HG02763 (cell line): ENCODE data around the gene ATP9A.
"Not testable (repeated sequence)": the region's sequence is repeated elsewhere in the genome, so short reads cannot be mapped to it uniquely, and the experiment has no call there.

Experiments used
- ATAC-seq: cut with Tn5 transposase; IDR thresholded peaks from one replicate; pipeline ENCODE4 v1.9.1; 2021; ENCODE audit warnings: mild to moderate bottlenecking, moderate library complexity; ENCODE audit not compliant: unreplicated experiment

Gene ATP9A

DNA sequence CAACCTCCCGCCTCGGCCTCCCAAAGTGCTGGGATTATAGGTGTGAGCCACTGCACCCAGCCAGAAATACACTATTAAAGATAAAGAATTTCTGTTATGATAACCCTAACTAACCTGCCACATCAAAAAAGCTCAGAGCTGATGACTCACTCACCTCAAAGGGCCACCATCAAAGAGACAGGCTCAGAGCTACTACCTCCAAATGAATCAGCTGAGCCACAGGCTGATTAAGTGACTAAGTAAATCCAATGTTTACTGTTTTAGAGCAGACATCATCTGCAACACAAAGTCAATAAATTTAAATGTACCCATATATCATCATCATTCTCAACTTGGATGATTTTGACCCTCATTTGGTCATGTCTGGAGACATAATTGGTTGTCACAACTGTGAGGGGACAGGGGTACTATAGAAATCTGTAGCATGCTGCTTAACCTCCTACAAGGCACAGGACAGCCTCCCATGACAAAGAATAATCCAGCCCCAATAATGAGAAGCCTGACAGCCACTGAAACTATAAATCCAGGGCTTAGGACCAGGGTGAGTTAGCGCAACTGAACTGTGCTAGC lies 106.5 kb downstream of the ATP9A start:
- ATAC-seq: no peak

DNA sequence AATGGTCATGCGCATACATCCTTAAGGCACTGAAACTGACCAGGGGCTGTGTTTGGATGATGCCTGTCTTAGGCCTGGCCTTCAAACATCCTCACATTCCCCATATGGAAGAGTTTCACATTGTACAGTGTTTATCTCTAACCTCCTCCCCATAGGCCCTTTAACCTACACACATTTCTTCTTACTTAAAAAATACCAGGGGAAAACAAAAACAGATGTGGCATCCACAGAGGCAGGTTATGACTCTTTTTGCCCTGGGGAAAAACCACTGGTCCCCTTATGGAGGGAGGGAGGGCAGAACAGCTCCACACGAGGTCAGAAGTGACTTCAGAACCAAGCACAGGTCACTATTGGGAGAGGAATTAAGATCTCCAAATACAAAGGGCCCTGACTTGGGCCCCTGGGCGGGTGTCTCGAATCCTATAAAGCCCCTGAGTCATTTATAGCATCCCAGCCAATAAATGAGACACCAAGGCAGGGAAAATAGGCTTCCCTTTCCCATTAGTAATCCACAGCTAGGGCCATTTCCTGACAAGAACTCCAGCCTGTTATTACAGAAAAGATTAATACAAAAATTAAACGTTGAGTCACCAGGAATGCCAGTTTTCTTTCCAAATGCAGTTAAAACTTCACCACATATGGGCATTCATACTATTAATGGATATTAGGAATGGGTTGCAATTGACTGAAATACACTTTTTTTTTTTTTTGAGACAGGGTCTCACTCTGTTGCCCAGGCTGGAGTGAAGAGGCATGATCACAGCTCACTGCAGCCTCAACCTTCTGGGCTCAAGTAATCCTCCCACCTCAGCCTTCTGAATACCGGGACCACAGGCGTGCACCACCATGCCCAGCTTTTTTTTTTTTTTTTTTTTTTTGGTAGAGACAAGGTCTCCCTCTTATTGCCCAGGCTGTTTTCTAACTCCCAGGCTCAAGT lies 107.2 kb downstream of the ATP9A start:
- ATAC-seq: no peak

DNA sequence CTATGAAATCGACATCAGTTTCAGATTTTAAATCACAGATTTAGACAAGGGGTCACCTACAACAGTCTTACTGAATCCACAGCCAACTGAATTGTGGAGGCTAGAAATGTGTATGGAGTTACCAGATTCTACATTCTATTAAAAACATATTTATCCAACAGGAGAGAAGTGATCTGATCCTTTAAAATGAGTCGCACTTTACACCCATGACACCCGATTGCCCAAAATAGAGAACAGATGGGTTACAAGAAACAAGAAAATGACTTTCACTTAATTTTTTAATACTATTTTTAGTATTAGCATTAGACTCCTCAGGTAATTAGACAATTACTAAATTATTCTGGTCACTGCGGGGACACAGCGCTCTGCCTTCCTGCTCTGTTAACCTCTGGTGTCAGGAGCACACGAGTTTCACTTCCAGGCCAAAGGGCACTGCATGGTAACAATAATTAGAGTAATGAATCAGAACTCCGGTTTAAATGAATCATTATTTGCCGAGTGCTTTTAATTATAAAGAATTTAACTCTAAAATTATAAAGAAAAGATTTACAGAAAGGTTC lies 108.6 kb downstream of the ATP9A start:
- ATAC-seq: no peak

DNA sequence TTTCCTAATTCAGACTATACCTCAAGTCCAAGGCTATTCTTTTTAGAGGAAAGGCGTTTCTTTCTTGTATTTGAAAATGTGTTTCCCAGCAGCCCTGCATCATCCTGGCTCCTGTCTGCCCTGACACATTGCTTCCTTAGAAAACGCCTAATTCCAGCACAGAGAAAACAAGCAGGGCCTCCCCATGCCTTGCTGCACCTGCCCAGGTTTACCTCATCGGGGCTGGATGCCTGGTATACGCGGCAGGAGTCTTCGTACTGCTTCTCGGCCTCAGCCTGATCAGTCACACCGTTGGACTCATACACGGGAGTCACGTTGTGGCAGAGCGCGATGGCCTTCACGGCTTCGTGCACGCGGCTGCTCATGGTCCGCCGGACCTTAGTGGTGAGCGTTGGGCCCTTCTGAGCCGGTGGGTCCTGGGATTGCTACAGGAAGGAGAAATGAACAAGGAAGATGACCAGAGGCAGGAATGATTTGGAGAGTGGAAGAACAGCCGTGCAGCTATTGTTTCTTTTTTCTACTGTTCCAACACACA lies 111.4 kb downstream of the ATP9A start:
- no peak for ATAC-seq

DNA sequence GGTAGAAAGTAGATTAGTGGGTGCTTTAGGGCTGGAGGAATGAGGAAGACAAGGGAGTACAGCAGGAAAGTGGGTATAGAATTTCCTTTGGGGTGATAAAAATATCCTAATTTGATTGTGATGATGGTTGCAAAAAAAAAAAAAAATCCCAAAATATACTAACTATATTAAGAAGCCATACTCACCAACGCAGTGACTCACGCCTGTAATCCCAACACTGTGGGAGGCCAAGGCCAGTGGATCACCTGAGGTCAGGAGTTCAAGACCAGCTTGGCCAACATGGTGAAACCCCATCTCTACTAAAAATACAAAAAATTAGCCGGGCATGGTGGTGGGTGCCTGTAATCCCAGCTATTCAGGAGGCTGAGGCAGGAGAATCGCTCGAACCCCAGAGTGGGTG lies 112.1 kb downstream of the ATP9A start:
- ATAC-seq: not testable (repeated sequence)

DNA sequence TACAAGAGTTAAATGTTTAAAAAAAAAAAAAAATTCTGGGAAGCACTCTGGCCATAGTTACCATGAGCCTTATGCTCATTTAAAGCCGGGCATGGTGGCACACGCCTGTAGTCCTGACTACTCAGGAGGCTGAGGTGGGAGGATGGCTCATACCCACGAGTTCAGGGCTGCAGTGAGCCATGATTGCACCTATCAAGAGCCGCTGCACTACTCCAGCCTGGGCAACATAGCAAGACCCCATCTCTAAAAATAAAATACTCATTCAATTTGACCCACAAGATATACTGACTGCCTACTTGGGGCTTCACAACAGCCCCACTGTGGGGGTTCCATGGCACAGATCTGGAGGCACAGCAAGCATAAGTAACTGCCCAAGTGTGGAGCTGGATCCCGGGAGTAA lies 113.7 kb downstream of the ATP9A start:
- ATAC-seq: no peak

DNA sequence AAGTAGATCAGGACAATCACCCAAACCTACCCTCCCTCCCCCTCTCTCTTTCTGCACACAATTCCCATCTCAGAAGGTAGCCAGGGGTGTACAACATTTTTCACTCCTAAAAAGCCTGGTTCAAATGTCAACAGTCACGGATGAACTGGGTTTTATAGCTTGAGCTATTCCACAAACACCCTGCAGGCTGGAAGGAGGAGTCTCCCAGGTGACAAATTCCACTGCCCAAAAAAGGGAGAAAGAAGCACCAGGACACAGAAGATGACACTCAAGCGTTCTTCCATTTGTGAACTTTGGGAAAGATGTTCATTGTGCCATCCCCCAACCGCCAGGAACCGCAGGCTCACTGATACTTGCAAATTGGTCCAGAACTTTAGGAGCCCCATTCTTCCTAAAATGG lies 114.1 kb downstream of the ATP9A start:
- ATAC-seq: no peak

DNA sequence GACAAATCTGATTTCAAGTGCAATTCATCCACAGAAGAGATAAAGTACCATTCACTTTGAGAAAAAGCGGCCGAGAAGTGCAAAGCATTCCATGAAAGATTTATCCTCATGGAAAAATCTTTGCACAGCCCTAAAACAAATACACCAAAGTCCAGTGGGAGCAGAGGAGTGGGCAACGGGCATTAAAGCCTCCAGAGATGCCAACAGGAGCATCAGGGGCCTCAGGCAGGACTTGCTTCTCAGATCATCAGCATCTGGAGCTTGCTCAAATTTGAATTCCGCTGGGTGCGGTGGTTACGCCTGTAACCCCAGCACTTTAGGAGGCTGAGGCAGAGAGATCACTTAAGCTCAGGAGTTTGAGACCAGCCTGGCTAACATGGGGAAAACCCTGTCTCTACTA lies 115.0 kb downstream of the ATP9A start:
- ATAC-seq: no peak

DNA sequence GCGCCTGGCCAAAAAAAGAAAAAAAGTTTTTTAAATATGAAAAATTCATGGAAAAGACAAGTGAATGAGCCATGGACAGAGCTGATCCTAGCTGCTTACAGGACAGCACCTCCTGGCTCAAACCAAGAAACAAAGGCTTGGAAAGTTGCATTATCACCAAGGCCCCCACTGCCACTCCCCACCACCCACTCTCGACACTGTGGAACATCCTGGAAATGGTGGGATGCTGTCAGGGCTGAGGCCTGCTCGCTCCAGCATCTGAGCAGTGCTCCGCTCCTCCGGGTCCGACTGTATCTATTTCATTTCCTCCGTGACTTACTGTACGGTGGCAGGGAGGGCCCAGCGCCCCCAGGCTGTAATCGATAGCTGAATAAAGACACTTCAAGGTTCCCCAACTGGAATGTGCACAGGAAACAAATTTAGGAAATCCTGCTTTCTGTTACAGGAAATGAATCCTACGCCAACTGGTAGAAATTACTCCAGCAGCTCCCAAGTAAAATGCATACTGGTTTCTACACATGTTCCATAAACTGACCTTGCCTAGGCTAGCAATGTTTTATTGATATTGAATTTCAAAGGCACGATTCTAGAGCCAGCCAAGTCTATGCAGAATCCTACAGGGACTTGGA lies 116.2 kb downstream of the ATP9A start:
- ATAC-seq: no peak

DNA sequence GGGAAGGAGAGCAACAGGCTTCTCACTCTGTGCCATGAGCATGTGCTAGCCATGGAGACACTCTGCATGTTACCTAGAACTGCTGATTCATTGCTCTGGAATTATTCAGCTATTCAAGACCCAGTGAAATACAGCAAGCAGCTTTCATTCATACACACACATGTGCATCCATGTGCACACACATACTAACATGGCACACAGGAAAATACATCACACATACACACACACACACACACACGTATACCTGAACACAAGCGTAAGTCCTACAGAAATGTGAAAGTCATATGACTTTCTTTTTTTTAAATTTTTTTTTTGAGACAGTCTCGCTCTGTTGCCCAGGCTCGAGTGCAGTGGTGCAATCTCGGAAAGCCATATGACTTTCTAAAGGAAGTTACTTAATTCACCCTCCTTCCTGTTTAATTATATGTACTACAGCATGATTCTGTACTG lies 117.5 kb downstream of the ATP9A start:
- no peak for ATAC-seq

DNA sequence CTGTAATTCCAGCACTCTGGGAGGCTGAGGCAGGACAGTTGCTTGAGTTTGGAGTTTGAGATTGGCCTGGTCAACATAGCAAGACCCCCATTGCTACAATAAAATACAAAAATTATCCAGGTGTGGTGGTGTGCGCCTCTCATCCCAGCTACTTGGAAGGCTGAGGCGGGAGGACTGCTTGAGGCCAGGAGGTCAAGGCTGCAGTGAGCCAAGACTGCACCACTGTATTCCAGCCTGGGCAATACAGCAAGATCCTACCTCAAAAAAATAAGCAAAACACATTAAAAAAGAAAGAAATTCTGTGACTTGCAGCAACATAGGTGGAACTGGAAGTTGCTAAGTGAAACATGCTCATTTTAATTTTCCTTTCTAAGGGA lies 119.6 kb downstream of the ATP9A start:
- ATAC-seq: no peak

DNA sequence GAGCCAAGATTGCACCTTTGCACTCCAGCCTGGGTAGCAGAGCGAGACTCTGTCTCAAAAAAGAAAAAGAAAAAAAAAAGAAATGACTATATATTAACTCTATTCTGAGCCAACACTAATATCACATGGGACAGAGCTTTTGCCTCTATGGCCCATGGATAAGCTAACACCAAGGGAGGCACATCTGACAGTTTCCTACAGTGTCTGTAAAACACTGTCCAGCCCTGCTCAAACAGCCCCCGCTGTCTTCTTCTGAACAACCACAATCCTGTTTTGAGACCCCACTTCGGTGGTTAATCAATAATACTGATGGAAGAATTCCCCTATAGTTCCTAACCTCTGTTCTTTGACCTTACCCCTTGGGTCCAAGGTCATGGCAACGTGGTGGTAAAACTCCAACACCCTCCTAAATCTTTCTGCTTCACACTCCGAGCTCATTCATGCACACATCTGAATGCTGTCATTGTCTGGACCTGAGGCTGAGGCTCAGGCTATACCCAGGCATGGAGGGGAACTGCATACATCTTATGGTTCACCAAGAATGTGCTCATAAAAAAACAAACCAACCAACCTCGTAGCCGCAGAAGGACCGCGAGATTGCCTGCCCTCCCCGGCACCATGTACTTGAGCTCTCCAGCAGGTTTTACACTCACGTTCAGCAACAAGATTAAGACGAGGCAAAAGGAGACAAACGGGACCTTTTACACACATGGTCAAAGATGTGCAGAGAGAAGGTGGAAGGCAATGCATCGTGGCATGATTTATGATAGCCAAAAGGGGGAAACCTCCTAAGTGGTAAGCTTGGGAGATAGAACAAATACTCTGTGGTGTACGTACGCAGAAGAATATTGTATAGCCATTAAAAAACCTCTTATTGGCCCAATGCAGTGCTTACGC lies 120.3 kb downstream of the ATP9A start:
- ATAC-seq: no peak

DNA sequence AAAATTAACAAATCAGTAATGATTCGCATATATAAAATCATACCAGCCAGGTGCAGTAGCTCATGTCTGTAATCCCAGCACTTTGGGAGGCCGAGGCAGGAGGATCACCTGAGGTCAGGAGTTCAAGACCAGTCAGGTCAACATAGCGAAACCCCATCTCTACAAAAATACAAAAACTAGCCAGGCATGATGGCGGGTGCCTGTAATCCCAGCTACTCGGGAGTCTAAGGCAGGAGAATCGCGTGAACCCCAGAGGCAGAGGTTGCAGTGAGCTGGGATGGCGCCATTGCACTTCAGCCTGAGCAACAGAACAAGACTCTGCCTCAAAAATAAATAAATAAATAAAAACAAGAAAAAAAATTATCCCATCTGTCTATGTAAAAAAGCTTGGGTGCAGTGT lies 124.4 kb downstream of the ATP9A start:
- not testable (repeated sequence) for ATAC-seq

DNA sequence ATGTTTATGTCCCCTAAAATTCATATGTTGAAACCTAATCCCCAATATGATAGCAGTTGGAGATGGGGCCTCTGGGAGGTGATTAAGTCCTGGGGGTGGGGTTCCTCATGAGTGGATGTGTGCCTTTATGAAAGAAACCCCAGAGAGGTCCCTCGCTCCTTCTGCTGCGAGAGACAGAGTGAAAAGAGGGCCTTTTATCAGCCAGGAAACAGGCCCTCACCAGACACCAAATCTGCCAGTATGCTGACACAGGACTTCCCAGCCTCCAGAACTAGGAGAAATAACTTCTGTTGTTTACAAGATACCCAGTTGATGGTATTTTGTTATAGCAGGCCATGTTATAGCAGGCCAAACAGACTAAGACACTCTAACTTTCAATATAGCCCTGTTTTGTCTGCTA lies 124.8 kb downstream of the ATP9A start:
- no peak for ATAC-seq

DNA sequence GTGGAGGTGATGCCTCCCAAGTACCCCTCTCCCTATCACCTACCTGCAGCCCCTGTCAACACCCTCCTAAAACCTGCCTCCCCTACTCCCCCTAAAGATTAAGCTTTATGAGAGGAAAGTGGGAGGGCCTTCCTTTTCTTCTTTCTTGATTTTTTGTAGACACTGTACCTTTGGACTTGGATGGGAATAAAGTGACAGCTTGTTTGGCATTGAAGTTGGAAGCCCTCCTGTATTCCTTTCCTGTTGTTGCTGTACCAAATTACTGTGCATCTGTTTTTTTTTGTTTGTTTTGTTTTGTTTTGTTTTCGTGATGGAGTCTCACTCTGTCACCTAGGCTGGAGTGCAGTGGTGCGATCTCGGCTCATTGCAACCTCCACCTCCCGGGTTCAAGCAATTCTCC lies 126.3 kb downstream of the ATP9A start:
- ATAC-seq: no peak

DNA sequence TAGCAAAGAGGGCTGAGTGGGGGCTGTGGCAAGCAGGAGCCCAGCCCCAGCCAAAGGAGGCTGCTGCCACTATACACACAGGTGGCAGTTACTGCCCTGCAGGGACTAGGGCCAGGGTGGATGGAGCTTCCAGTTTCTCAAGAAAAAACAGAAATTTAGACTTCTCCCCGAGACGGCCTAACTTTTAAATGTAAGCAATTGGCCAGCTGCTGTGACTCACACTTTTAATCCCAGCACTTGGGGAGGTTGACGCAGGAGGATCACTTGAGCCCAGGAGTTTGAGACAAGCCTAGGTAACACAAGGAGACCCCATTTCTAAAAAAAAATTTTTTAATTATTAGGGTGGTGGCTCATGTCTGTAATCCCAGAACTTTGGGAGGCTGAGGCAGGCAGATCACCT lies 127.4 kb downstream of the ATP9A start:
- no peak for ATAC-seq

DNA sequence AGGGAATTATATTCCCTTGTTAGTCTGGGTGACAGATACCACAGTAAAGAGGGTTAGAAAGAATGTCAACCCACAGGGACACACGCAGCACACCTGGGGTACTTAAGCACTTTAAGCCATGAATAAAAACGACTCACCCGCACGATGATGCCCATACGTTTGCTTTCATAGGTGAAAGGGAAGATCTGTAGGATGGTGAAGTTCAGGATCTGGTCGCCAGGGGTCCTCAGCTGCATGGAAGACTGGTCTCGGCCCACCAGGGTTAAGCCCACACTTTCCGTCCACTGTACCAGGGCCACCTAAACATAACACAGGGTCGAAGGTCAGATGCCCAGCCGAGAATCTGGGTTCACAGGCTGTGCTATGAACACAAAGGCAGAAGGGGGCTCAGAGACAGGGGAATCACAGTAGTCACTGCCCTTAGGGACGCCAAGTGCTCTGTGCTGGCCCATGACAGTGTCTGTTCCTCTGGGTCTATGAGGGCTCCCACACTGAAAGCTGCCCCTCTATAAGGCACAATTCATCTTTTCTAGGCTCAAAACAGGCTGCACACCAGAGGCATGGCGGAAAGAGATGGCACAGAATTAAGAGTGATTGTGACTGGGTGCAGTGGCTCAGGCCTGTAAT lies 128.9 kb downstream of the ATP9A start:
- ATAC-seq: no peak

DNA sequence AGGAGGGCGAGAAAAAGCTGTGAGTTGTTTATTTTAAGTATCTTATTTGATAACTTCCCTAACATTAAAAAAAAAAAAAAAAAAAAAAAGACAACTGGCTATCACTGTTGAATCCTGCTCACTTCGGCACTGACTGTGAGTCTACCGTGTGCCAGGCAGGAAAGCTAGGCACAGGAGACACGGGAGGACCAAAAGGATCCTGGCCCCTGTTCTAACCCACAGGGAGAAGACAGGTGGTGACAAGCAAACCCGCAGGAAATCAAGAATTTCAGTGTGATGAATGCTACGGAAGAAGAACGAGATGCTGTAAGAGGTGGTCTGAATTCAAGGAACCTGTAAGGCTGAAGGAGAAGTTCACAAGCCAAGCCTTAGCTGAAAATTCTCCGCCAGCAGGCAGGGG lies 130.9 kb downstream of the ATP9A start:
- ATAC-seq: no peak

DNA sequence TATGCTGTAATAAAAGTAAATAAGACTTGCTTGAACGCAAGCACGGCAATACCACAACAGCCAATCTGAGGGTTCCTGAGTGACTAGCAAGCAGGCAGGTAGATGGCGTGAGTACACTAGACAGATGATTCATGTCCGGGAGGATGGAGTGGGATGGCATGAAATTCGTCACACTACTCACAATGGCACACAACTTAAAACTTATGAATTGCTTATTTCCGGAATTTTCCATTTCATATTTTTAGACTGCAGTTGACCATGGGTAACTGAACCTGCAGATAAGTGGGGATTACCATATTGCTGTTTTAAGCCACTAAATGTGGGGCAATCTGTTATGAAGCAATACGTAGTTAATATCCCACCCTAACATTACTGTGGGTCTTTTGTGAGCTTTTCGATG lies 132.1 kb downstream of the ATP9A start:
- no peak for ATAC-seq

DNA sequence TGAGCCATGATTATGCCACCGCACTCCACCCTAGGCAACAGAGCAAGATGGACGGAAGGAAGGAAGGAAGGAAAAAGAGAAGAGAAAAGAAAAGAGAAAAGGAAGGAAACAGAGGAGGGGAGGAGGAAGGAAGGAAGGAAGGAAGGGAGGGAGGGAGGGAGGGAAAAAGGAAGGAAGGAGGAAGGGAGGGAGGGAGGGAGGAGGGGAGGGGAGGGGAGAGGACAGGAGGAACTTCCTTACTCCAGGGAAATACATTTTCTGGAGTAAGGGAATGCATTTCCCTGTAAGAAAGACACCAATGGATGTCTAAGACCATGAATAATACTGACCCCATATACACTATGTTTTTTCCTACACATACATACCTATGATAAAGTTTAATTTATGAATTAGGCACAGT lies 132.5 kb downstream of the ATP9A start:
- no peak for ATAC-seq
